Gastrocnemius medialis (tissue), 4 donors: ENCODE results near the gene SIK3. TPM values are rescaled to one million over a fixed set of nuclear protein-coding genes. Genes with fewer than 3 reads are reported as not detected.
A peak's percentile ranks its signal among the peaks of the same experiment; 100 is the strongest.

ENCODE experiments used
- ATAC-seq, 2 donors: fragments of 150-250 bp; one replicate each; pipeline ENCODE4 v1.9.1; 2016
- DNase-seq, 2 donors: peaks; one replicate each; pipeline ENCODE4 v3.0.0-alpha.2; 2019
- H3K27ac ChIP-seq, 4 donors: fragments of 200-600 bp; sonication (generic); 1 replicate in 1 of 4; 2 replicates in 3 of 4; pipeline ENCODE4 v1.5.1; 2016 to 2018; ENCODE audit warnings: mild to moderate bottlenecking in 2 of 4, moderate library complexity in 1 of 4
- H3K27me3 ChIP-seq, 3 donors: fragments of 200-600 bp; sonication (generic) in 2 of 3; 1 replicate in 1 of 3; 2 replicates in 2 of 3; pipeline versions ENCODE4 v1.5.1 to v1.6.0; 2016 to 2019; ENCODE audit warnings: mild to moderate bottlenecking in 1 of 3, moderate library complexity in 1 of 3
- H3K36me3 ChIP-seq, 2 donors: fragments of 200-600 bp; sonication (generic) in 1 of 2; one replicate each; pipeline ENCODE4 v1.5.1; 2017 to 2018
- H3K4me1 ChIP-seq, 2 donors: fragments of 200-600 bp; sonication (generic) in 1 of 2; one replicate each; pipeline ENCODE4 v1.5.1; 2016 to 2017; ENCODE audit warnings: mild to moderate bottlenecking in 2 of 2
- H3K4me3 ChIP-seq, 4 donors: fragments of 200-600 bp; sonication (generic) in 3 of 4; 1 replicate in 1 of 4; 2 replicates in 3 of 4; pipeline ENCODE4 v1.5.1; 2016 to 2019; ENCODE audit warnings: mild to moderate bottlenecking in 2 of 4
- H3K9me3 ChIP-seq, 3 donors: fragments of 200-600 bp; sonication (generic) in 2 of 3; 1 replicate in 1 of 3; 2 replicates in 2 of 3; pipeline ENCODE4 v1.5.1; 2016 to 2019
- POLR2A ChIP-seq, 2 donors: fragments of 450-650 bp; IDR thresholded peaks; one replicate each; pipeline ENCODE4 v1.6.1; 2017; ENCODE audit warnings: antibody characterized with exemption in 2 of 2, mild to moderate bottlenecking in 2 of 2, moderate library complexity in 2 of 2
- in situ Hi-C, 4 donors: fragments of 200-750 bp; cut with MboI; loops; one replicate each; pipeline versions ENCODE4 v1.15.0 to v1.8.0; 2017; ENCODE audit warnings: low sequenced_read_pairs in 4 of 4
- intact Hi-C: fragments of 100-400 bp; cut with DNase I; formaldehyde crosslinking; loops from one replicate; pipeline ENCODE4 v1.15.1; 2023; ENCODE audit warnings: low total_unique reads
- total RNA-seq, 4 donors: library from RNA; depleted of rRNA; stranded (reverse); fragments of >200 nt; gene quantifications; one replicate each; pipeline versions ENCODE4 v1.1.0 to v1.2.3, GENCODE V29; 2016
- TF ChIP-seq, protein P1 (sequence below), 5 experiments: fragments of 450-650 bp in 3 of 5; fragments of 200-600 bp in 2 of 5; sonication (generic) in 2 of 5; IDR thresholded peaks in 4 of 5; conservative IDR thresholded peaks in 1 of 5; 1 replicate in 4 of 5; 2 replicates in 1 of 5; pipeline ENCODE4 v1.5.1; 2016 to 2019; ENCODE audit warnings: antibody characterized with exemption in 5 of 5, mild to moderate bottlenecking in 3 of 5, moderate library complexity in 3 of 5

Gene SIK3
- total RNA-seq, 4 donors from 2014 or later, result 34.4 to 42.4 (median 37.2) TPM

DNA sequence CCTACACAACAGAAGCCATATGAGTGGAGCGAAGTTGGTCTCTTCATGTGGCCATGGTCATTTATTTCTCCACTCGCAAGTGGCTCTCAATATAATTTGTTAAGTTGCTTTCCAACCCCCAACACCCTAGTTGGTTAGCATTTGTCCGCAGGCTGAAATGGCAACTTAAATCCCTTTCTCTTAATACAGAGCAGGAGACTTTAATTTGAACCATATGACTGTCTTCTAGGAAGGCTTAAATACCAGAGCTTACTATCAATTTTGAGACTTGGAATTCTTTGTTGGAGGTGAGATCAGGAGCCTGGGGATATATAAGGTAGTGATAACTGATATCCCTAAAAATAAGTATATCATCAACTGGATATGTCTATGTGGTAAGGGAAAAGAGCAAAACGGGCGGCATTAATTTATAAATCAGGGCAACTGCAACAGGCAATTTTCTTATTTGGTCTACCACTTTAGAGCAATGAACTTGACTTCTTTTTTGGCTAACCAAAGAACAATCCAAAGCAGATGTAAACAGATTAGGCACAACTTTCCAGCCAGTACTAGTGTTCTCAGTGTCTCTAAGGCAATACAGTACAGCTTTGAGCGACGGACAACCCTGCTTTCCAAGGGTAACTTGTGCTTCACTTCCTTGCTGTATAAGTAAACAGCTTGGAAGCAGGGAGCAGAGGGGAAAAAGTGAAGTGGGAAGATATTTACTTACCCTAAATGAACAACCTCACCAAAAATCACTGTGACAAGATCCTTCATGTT, 186.1 kb downstream of the SIK3 start:
- Histone ChIP-seq H3K9me3 (no peaks in the 10 kb centered on the region), H3K27me3 (no peaks in the 10 kb centered on the region), H3K4me3 (no peak overlapping the region), H3K27ac (peak overlapping the region in 1 of 4 donors; percentile 4), H3K4me1 (peaks cover 13 to 17% of the 10 kb centered on the region in 2 donors), H3K36me3 (no peaks in the 10 kb centered on the region)
- no peak for DNase-seq
- in situ Hi-C loops (no loop called here), intact Hi-C loops (no loop called here)
- no peak for ATAC-seq
- no peak for TF ChIP-seq POLR2A (IDR thresholded peaks at IDR 0.05)
- TF ChIP-seq, protein P1, sequence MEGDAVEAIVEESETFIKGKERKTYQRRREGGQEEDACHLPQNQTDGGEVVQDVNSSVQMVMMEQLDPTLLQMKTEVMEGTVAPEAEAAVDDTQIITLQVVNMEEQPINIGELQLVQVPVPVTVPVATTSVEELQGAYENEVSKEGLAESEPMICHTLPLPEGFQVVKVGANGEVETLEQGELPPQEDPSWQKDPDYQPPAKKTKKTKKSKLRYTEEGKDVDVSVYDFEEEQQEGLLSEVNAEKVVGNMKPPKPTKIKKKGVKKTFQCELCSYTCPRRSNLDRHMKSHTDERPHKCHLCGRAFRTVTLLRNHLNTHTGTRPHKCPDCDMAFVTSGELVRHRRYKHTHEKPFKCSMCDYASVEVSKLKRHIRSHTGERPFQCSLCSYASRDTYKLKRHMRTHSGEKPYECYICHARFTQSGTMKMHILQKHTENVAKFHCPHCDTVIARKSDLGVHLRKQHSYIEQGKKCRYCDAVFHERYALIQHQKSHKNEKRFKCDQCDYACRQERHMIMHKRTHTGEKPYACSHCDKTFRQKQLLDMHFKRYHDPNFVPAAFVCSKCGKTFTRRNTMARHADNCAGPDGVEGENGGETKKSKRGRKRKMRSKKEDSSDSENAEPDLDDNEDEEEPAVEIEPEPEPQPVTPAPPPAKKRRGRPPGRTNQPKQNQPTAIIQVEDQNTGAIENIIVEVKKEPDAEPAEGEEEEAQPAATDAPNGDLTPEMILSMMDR (IDR thresholded peaks at IDR 0.05 in 4 of 5, conservative IDR thresholded peaks at IDR 0.05 in 1 of 5), result no peak

DNA sequence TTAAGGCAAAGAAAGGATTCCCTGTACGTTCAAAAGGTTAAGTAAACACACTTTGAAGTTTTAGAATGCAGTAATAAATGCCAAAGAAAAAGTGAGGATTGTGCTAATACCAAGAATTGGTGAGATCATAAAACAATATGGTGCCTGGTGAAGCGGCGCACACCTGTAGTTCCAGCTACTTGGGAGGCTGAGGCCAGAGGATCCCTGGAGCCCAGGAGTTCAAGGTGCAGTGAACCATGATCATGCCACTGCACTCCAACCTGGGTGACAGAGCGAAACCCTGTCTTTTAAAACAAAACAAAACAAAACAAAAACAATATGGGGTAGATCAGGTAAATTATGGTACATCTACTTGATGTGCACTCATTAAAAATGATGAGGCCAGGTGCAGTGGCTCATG, 187.4 kb downstream of the SIK3 start:
- ATAC-seq, result no peak
- DNase-seq, result no peak
- in situ Hi-C loops, result no loop called here
- Histone ChIP-seq H3K36me3 (no peaks in the 10 kb centered on the region), H3K27ac (no peak overlapping the region), H3K4me1 (peaks cover 17 to 22% of the 10 kb centered on the region in 2 donors), H3K9me3 (no peaks in the 10 kb centered on the region), H3K4me3 (no peak overlapping the region), H3K27me3 (no peaks in the 10 kb centered on the region)
- intact Hi-C loops, result no loop called here
- TF ChIP-seq POLR2A (IDR thresholded peaks at IDR 0.05), result no peak
- TF ChIP-seq, protein P1 (IDR thresholded peaks at IDR 0.05 in 4 of 5, conservative IDR thresholded peaks at IDR 0.05 in 1 of 5), result no peak

DNA sequence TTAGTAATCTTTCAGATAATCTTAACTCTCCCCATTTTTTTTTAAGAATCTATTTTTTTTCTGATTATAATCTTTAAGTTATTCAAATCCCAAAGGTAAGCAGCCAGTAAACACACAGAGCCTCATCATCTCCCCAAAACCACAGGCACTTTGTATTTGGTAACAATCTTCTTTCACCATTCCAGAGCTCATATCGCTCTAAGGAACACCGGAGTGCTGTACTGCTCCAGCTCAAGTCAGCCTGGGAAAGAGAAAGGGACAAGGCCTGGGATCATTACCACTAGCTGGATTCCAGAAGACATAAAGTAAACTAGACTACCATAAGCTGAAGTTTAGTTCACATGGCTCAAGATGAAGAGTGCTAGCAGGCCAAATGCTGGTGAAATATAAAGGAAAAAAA, 187.8 kb downstream of the SIK3 start:
- no peak for ATAC-seq
- in situ Hi-C loops, result no loop called here
- Histone ChIP-seq H3K4me1 (peaks cover 17 to 22% of the 10 kb centered on the region in 2 donors), H3K36me3 (no peaks in the 10 kb centered on the region), H3K27ac (no peak overlapping the region), H3K4me3 (no peak overlapping the region), H3K27me3 (no peaks in the 10 kb centered on the region), H3K9me3 (no peaks in the 10 kb centered on the region)
- TF ChIP-seq POLR2A (IDR thresholded peaks at IDR 0.05), result no peak
- TF ChIP-seq, protein P1 (IDR thresholded peaks at IDR 0.05 in 4 of 5, conservative IDR thresholded peaks at IDR 0.05 in 1 of 5), result no peak
- DNase-seq, result no peak
- intact Hi-C loops, result no loop called here

DNA sequence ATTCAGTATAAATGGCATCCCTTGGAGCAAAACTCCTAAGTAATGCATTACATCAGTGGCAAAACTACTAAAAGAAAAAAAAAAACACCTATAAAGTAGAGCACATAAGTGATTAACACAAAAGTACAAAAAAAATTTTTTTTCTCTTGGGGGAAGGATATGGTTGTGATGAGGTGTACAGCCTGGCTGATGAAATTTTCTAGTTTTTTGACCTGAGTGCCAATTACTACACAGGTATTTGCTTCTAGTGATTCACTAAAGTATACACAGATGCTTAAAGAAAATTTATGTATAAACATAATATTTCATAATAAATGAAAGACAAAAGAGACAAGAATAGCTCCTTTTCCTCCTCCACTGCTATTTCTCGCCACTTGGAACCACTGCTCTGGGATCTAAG, 189.0 kb downstream of the SIK3 start:
- Histone ChIP-seq H3K36me3 (no peaks in the 10 kb centered on the region), H3K4me3 (no peak overlapping the region), H3K27me3 (no peaks in the 10 kb centered on the region), H3K4me1 (peaks cover 17 to 22% of the 10 kb centered on the region in 2 donors), H3K9me3 (no peaks in the 10 kb centered on the region), H3K27ac (no peak overlapping the region)
- DNase-seq (no peak), ATAC-seq (no peak)
- in situ Hi-C loops (no loop called here), intact Hi-C loops (no loop called here)
- TF ChIP-seq, protein P1 (IDR thresholded peaks at IDR 0.05 in 4 of 5, conservative IDR thresholded peaks at IDR 0.05 in 1 of 5), result no peak
